Panc1 (cell line): ENCODE results near the gene ACTA2. TPM values are rescaled to one million over a fixed set of nuclear protein-coding genes. Genes with fewer than 3 reads are reported as not detected.

Experiments
- ATAC-seq: fragments of 200-7000 bp; cut with Tn5 transposase; 2 replicates; pipeline ENCODE4 v1.9.1; 2020; ENCODE audit warnings: mild to moderate bottlenecking, moderate library complexity
- BruUV-seq: library from RNA; stranded (reverse); fragments of 400-500 nt; replicated peaks from 2 replicates; lab custom pipeline; 2021; lab: Mats Ljungman, UMichigan
- CTCF ChIA-PET: fragments of 300-600 bp; sonication (Branson Sonifier 250); formaldehyde crosslinking; loops from one replicate; lab custom pipeline; 2022; ENCODE audit warnings: antibody characterized with exemption; lab: Charles Lee
- POLR2A ChIA-PET: fragments of 300-600 bp; sonication (Branson Sonifier 250); formaldehyde crosslinking; loops from one replicate; lab custom pipeline; 2022; ENCODE audit warnings: antibody characterized with exemption; lab: Charles Lee
- DNase-seq: peaks from one replicate; pipeline ENCODE4 v3.0.0-alpha.2; 2010; ENCODE audit warnings: low read depth, low spot score
- H3K27ac ChIP-seq: 2 replicates; pipeline ENCODE4 v1.5.1; 2011; ENCODE audit warnings: mild to moderate bottlenecking, low read length, inconsistent platforms
- H3K27me3 ChIP-seq: fragments of 200-500 bp; sonication (Bioruptor generic); 2 replicates; pipeline ENCODE4 v1.6.0; 2014; ENCODE audit warnings: low read length, inconsistent platforms; ENCODE audit not compliant: control insufficient read depth, insufficient read depth
- H3K36me3 ChIP-seq: fragments of 200-500 bp; sonication (Bioruptor generic); 2 replicates; pipeline ENCODE4 v1.5.1; 2014; ENCODE audit warnings: inconsistent platforms, mild to moderate bottlenecking, low read length, moderate library complexity; ENCODE audit not compliant: control insufficient read depth, insufficient read depth
- H3K4me1 ChIP-seq: 2 replicates; pipeline ENCODE4 v1.5.1; 2011; ENCODE audit warnings: inconsistent platforms, mild to moderate bottlenecking, low read length, moderate library complexity; ENCODE audit not compliant: control insufficient read depth, insufficient read depth
- H3K4me3 ChIP-seq, 2 experiments: 2 replicates each; pipeline ENCODE4 v1.5.1; 2011 to 2012; ENCODE audit warnings: low read depth in 2 of 2, low read length in 2 of 2, mild to moderate bottlenecking in 2 of 2, inconsistent platforms in 1 of 2, moderate library complexity in 1 of 2
- H3K9me3 ChIP-seq: fragments of 200-500 bp; sonication (Bioruptor generic); 2 replicates; pipeline ENCODE4 v1.5.1; 2014; ENCODE audit warnings: low read depth, mild to moderate bottlenecking, inconsistent platforms, low read length, moderate library complexity; ENCODE audit not compliant: control insufficient read depth, insufficient read depth
- CTCF ChIP-seq: fragments of 450-650 bp; IDR thresholded peaks from 2 replicates; pipeline ENCODE4 v1.5.1; 2017; ENCODE audit warnings: mild to moderate bottlenecking
- POLR2AphosphoS5 ChIP-seq: IDR thresholded peaks from 2 replicates; pipeline ENCODE4 v1.6.1; 2012; ENCODE audit warnings: mild to moderate bottlenecking, low read depth, low read length, moderate library complexity
- REST ChIP-seq, 2 experiments: IDR thresholded peaks; 2 replicates each; pipeline ENCODE4 v1.6.1; 2011 to 2012; ENCODE audit warnings: low read depth in 2 of 2, control low read depth in 1 of 2, low read length in 1 of 2, mild to moderate bottlenecking in 1 of 2, moderate library complexity in 1 of 2; ENCODE audit not compliant: insufficient read depth in 1 of 2
- SIN3A ChIP-seq: IDR thresholded peaks from 2 replicates; pipeline ENCODE4 v1.6.1; 2012; ENCODE audit warnings: low read depth, mild to moderate bottlenecking, low read length, moderate library complexity, borderline replicate concordance; ENCODE audit not compliant: insufficient read depth
- TCF7L2 ChIP-seq: IDR thresholded peaks from 2 replicates; pipeline ENCODE4 v1.6.1; 2011; ENCODE audit warnings: mild to moderate bottlenecking, low read depth, low read length, inconsistent platforms
- in situ Hi-C: cut with HindIII; loops from 2 replicates; pipeline ENCODE4 v1.10.0; 2016; ENCODE audit warnings: low sequenced_read_pairs, low pct_unique_long_range_greater_than_20kb
- intact Hi-C: fragments of 100-400 bp; cut with micrococcal nuclease; formaldehyde crosslinking; loops from one replicate; pipeline ENCODE4 v1.10.0; 2022; ENCODE audit not compliant: unreplicated experiment
- total RNA-seq: library from RNA; stranded (reverse); gene quantifications from one replicate; pipeline ENCODE4 v1.2.1, GENCODE V29; 2021; ENCODE audit not compliant: unreplicated experiment

ACTA2 gene
- total RNA-seq, 1 experiment from 2014 or later = 4.7 TPM

GRCh38 chr10:88974012-88974411, 21.4 kb upstream of the ACTA2 start:
- Histone ChIP-seq H3K36me3 (no peaks in the 10 kb centered on the region), H3K27ac (no peak overlapping the region), H3K4me1 (peaks cover 10% of the 10 kb centered on the region; the same call in 1 of the 2 replicates), H3K4me3 (no peak overlapping the region), H3K27me3 (no peaks in the 10 kb centered on the region), H3K9me3 (no peaks in the 10 kb centered on the region)
- TF ChIP-seq REST (IDR thresholded peaks at IDR 0.05; ENCODE audit: insufficient read depth in 1 of 2, low read depth in 2 of 2, low read length in 1 of 2) (no peak), SIN3A (no peak), CTCF (no peak), TCF7L2 (no peak), POLR2AphosphoS5 (no peak)
- no TSS peak for BruUV-seq
- ChIA-PET POLR2A (no interaction called here), CTCF (no interaction called here)
- in situ Hi-C loops (no loop called here), intact Hi-C loops (no loop called here)
- ATAC-seq (no peak), DNase-seq (no peak)

- peaks cover 10% of the 10 kb centered on the region; the same call in 1 of the 2 replicates for H3K4me1 ChIP-seq
- intact Hi-C loops = no loop called here
- no TSS peak for BruUV-seq
- in situ Hi-C loops = no loop called here
- no peak overlapping the region for H3K4me3 ChIP-seq
- POLR2A ChIA-PET = no interaction called here
- no peaks in the 10 kb centered on the region for H3K36me3 ChIP-seq
- CTCF ChIA-PET = no interaction called here
- H3K27ac ChIP-seq = no peak overlapping the region
- no peaks in the 10 kb centered on the region for H3K27me3 ChIP-seq
- ATAC-seq = no peak
- no peaks in the 10 kb centered on the region for H3K9me3 ChIP-seq
- TF ChIP-seq TCF7L2 (no peak), SIN3A (no peak), CTCF (no peak), POLR2AphosphoS5 (no peak), REST (IDR thresholded peaks at IDR 0.05; ENCODE audit: insufficient read depth in 1 of 2, low read depth in 2 of 2, low read length in 1 of 2) (no peak)
- DNase-seq = no peak
These were observed 18.9 kb upstream of the ACTA2 start for GRCh38 chr10:88971221-88972061.
